Hematopoietic multipotent progenitor cell treated with erythropoietin and hydrocortisone succinate and interleukin-3 and kit ligand, for 8 days (in vitro differentiated cells): ENCODE results near the gene SCAP.
"Not testable (repeated sequence)": the region's sequence is repeated elsewhere in the genome, so short reads cannot be mapped to it uniquely, and the experiment has no call there.

Experiments
- DNase-seq: peaks from one replicate; pipeline ENCODE4 v3.0.0-alpha.2; 2015

Gene SCAP

GRCh38 chr3:47479826-47480160, 4.1 kb upstream of the SCAP start:
- DNase-seq = no peak

GRCh38 chr3:47478022-47478421, 2.3 kb upstream of the SCAP start:
- DNase-seq = no peak

- no peak for DNase-seq
Measured at GRCh38 chr3:47476644-47477199, 981 bp upstream of the SCAP start.

GRCh38 chr3:47476330-47476626, 537 bp upstream of the SCAP start:
- DNase-seq = no peak

- DNase-seq = peak; percentile 24
Measured at GRCh38 chr3:47475029-47475569, 642 bp downstream of the SCAP start.

GRCh38 chr3:47473391-47473790, 2.4 kb downstream of the SCAP start:
- no peak for DNase-seq

- DNase-seq = no peak
Measured at GRCh38 chr3:47469616-47470015, 6.1 kb downstream of the SCAP start.

GRCh38 chr3:47468315-47468714, 7.4 kb downstream of the SCAP start:
- DNase-seq = not testable (repeated sequence)

- DNase-seq = no peak
Measured at GRCh38 chr3:47464588-47464987, 11.2 kb downstream of the SCAP start.

- DNase-seq = peak; percentile 32
Measured at GRCh38 chr3:47459534-47460085, 16.1 kb downstream of the SCAP start.

GRCh38 chr3:47456984-47457383, 18.8 kb downstream of the SCAP start:
- DNase-seq = no peak

GRCh38 chr3:47455806-47456452, 19.8 kb downstream of the SCAP start:
- no peak for DNase-seq

GRCh38 chr3:47452453-47453215, 23.1 kb downstream of the SCAP start:
- no peak for DNase-seq

- DNase-seq = no peak
Measured at GRCh38 chr3:47444103-47444502, 31.6 kb downstream of the SCAP start.

GRCh38 chr3:47443611-47443995, 32.1 kb downstream of the SCAP start:
- no peak for DNase-seq

GRCh38 chr3:47441796-47442551, 33.8 kb downstream of the SCAP start:
- no peak for DNase-seq

GRCh38 chr3:47440131-47440530, 35.6 kb downstream of the SCAP start:
- DNase-seq = peak; percentile 17

- no peak for DNase-seq
Measured at GRCh38 chr3:47436180-47436579, 39.6 kb downstream of the SCAP start.

- DNase-seq = no peak
Measured at GRCh38 chr3:47434849-47435248, 40.9 kb downstream of the SCAP start.

- no peak for DNase-seq
Measured at GRCh38 chr3:47433796-47434195, 41.9 kb downstream of the SCAP start.

- no peak for DNase-seq
Measured at GRCh38 chr3:47432673-47433072, 43.1 kb downstream of the SCAP start.

- DNase-seq = no peak
Measured at GRCh38 chr3:47431225-47431624, 44.5 kb downstream of the SCAP start.

- no peak for DNase-seq
Measured at GRCh38 chr3:47430606-47431005, 45.1 kb downstream of the SCAP start.
